WI38 (cell line): ENCODE data around the gene AP1AR.

Source experiments
- H3K4me3 ChIP-seq: 2 replicates; pipeline ENCODE4 v1.5.1; 2011; ENCODE audit warnings: low read depth, mild to moderate bottlenecking, control low read depth, low read length
- TF ChIP-seq, protein P1 (sequence below): IDR thresholded peaks from 2 replicates; pipeline ENCODE4 v1.5.1; 2012; ENCODE audit warnings: low read depth, mild to moderate bottlenecking, control low read depth, low read length

The AP1AR gene

DNA sequence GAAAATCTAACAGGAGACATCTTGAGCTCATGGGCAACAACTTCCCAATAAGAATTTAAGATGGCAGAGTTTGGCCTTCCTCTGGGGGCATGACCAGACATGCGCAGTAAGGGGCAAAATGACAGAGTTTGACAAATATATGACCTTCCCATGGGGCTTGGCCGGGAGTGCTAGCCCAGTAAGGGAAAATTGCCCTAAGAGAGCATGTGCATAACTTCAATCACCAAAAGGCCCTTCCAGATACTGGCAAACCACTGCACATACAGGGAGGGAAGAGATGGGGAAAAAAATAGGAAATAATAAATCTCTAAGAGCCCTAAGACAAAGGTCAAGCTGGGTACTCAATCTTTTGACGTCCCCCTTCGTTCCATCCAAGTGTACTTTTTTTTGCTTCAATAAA, 40.7 kb downstream of the AP1AR start:
- no peak overlapping the region for H3K4me3 ChIP-seq
- TF ChIP-seq, protein P1, sequence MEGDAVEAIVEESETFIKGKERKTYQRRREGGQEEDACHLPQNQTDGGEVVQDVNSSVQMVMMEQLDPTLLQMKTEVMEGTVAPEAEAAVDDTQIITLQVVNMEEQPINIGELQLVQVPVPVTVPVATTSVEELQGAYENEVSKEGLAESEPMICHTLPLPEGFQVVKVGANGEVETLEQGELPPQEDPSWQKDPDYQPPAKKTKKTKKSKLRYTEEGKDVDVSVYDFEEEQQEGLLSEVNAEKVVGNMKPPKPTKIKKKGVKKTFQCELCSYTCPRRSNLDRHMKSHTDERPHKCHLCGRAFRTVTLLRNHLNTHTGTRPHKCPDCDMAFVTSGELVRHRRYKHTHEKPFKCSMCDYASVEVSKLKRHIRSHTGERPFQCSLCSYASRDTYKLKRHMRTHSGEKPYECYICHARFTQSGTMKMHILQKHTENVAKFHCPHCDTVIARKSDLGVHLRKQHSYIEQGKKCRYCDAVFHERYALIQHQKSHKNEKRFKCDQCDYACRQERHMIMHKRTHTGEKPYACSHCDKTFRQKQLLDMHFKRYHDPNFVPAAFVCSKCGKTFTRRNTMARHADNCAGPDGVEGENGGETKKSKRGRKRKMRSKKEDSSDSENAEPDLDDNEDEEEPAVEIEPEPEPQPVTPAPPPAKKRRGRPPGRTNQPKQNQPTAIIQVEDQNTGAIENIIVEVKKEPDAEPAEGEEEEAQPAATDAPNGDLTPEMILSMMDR = no peak

DNA sequence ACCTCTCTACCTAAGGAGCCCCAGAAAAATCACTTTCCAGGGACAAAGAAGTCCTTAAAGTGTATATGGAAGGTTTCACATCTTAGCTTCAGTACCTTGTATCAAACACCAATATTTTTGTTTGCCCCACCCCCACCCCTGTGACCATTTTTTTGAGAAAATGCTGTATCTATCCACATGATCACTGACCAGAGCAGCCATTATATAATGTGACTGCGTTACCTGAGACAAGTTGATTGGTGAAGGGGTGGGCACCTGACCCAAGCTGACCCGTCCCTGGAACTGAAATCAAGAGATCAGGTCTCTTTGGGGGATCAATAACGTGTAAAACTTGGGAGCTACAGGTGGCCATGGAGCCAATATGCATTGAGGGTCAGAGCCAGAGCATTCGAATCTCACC, 43.4 kb downstream of the AP1AR start:
- no peak overlapping the region for H3K4me3 ChIP-seq
- TF ChIP-seq, protein P1 = no peak

DNA sequence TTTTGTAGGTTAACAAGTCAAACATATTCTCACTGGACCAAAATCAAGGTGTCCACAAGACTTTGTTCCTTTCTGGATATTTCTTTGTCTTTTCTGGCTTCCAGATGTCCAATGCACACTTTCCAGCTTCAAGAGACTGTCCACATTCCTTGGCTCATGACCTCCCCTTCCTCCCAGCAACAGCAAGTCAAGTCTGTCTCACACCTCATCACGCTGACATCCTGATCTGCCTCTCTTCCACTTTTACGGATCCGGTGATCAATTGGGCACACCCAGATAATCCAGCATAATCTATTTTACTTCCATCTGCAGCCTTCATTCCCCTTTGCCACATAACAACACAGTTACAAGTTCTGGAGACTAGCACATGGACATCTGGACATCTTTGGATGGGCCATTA, 44.5 kb downstream of the AP1AR start:
- TF ChIP-seq, protein P1 = no peak
- no peak overlapping the region for H3K4me3 ChIP-seq

DNA sequence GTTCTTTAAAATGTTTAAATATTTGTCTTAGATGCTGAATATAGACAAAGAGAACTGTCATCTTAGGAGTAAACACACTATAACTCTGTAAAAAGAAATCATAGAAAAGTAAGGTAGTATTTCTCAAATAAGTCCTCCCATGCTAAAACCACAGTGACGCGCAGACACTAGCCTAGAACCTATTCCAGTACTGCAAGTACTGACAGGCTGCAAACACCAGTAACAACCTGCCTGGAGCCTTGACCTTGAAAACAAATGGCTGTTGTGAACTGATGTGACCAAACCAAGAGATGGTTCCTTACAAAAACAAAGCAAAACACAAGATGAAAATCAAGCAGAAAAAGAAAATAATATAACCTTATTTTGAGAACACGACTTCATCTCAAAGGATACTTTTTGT, 45.6 kb downstream of the AP1AR start:
- no peak overlapping the region for H3K4me3 ChIP-seq
- TF ChIP-seq, protein P1 = no peak

DNA sequence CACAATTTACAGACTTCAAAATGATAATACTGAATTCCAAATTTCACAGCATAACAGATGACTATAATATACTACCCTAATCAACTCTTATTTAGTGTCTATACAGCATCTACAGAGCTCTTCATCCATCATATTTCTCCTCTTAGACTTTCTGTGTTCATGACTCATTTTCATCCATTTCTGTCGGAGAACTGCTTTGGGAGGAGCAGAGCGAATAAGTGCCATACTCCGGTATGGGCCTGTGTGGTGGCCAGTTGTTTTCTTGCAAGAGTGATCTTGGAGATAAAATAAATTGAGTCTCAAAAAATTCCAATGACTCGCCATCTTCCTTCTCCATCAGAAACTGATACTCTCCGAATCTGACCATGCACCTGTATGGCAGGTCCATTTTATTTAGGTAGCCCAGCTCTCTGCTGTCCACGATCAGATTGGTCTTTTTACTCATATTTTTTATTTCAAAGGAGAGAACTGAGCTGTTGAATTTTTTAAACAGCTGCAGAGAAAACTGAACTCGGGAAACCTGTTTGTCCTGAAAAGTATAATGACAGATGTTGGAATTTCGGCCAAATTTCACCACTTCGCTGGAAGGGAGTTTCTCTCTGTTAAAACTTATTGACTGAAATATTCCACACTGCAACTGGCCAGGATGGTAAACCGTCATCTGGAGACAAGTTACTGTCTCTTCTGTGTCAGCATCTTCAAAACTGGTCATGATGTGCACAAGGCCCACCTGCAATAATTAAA, 46.3 kb downstream of the AP1AR start:
- TF ChIP-seq, protein P1 = no peak
- H3K4me3 ChIP-seq = no peak overlapping the region

DNA sequence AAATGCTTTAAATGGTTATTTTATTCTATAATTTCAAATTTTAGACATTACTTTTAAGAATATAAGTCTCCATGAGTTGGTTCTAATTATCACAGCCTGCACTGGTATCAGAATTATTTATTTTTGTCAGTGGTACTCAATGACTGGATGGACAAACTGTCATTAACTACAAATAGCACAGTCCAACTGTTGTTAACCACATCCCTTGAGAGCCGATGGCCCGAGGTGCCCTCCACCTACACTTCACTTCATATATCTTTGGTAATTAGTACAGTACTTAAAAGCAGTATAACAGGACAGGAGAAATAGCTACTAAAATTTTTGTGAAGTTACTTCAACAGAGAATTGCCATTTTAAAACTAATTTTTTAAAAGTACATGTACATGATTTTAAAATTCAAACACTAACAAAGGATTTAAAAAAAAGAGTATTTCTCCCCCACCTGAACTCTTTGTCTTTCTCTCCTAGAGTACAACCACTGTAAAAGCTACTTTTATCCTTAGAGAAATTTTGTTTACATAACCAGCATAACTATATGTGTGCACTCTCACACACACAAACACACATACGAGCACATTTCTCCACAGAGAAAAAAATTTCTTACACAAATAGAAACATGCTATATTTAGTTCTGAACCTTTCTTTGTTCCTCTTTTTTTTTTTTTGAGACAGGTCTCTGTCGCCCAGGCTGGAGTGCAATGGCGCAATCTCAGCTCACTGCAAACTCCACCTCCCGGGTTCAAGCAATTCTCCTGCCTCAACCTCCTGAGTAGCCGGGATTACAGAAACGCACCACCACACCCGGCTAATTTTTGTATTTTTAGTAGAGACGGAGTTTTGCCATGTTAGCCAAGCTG, 47.7 kb downstream of the AP1AR start:
- TF ChIP-seq, protein P1 = no peak
- no peak overlapping the region for H3K4me3 ChIP-seq

DNA sequence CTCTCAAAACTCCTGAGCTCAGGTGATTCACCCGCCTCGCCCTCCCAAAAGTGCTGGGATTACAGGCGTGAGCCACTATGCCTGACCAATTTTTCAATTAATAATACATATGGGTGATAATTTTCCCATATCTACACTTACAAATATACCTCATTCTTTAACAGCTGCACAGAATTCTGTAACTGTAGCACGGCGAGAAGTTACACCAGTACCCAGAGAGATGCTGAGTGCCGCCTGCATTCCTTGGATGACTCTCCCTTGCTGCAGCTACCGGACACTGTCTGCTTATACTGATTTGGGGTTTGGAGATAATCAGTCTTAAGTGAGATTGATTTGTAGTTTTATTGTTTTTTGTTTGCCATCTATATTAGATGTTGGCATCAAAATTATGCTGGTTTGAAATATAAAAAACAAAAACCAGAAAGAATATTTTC, 48.3 kb downstream of the AP1AR start:
- no peak overlapping the region for H3K4me3 ChIP-seq
- TF ChIP-seq, protein P1 = no peak
